Tongue (tissue), 2 donors: ENCODE measurements around the gene TMEM127. TPM values are rescaled to one million over a fixed set of nuclear protein-coding genes. Genes with fewer than 3 reads are reported as not detected.
"Not testable (repeated sequence)": the region's sequence is repeated elsewhere in the genome, so short reads cannot be mapped to it uniquely, and the experiment has no call there.

Source experiments
- DNase-seq: peaks from one replicate; pipeline ENCODE4 v3.0.0-alpha.2; 2015
- total RNA-seq: library from RNA; depleted of rRNA; stranded (reverse); fragments of >200 nt; gene quantifications from one replicate; pipeline ENCODE4 v1.2.3, GENCODE V29; 2014

The TMEM127 gene
- total RNA-seq, 1 donor from 2014 or later: 17.4 TPM

GRCh38 chr2:96241227-96241626 is 24.6 kb downstream of the TMEM127 start:
- DNase-seq: no peak

DNA sequence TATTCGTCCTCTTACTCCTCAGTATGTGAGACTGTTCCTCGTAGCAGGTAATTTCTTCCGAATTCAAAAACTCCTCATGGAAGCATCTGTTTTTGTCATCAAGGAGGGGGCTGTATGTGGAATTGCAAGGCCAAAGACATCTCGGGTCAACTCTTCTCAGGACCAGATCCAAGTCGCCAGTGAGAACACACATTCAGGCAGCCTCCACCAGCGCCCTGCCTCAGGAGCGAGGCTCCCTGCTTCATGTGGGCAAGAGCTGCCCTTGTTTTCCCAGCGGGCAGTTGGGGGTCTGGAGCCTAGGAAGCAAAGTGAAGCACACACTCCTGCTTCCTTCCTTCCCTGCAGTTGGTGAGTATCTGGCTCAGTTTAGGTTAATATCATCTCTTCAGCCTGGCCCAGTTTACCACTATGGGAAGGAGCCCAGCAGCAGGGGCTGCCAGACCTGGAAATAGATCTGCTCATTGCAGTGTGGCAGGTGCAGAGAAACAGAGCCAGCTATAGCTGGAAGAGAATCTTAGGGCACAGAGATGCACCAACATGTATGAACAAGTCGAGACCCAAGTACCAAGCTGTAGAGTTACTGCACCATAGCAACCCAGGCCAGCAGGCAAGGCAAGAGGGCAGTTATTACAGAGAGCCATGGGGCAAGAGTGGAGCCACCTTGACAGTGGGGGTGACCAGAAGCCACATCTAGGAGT is 25.3 kb downstream of the TMEM127 start:
- DNase-seq: peak; percentile 38

DNA sequence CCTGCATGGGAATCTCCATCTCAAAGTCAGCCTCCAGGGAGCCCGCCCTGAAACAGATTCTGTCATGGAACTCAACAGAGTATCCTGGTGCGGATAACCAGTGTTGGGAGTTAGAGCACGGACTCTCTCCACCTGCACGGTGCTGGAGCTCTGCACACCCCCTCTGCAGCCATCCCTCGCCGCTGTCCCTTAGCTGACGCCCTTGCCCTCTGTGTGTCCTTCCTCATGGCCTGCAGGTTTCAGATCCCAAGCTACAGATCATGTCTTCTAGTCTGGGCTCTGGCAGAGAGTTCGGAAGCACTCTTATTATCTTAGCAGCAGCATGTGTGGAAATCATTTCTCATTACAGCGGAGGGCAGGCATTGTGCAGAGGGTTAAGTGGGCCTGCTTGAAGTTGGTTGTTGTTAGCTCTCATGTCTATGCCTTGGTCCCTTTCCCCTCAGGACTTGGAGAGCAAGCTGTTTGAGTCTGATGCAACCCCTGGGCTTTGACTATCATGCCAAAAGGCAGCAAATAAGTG is 26.0 kb downstream of the TMEM127 start:
- no peak for DNase-seq

GRCh38 chr2:96239091-96239490 is 26.7 kb downstream of the TMEM127 start:
- peak; percentile 57 for DNase-seq

DNA sequence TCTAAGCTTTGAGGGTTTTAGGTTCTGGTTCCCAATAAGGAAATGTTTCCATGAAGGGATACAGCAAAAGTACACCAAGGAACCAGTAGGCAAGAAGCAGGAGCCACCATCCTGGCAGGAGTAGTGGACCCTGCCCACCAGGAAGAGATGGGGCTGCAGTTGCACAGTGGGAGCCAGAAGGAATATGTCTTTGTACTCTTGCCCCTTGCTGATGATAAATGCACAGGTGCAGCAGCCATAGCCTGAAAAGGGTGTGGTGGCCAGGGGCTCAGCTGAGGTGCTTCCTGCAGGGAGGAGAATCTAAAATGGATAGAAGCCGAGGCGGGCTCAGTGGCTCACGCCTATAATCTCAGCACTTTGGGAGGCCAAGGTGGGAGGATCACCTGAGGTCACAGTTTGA is 27.5 kb downstream of the TMEM127 start:
- DNase-seq: no peak

GRCh38 chr2:96236882-96237281 is 28.9 kb downstream of the TMEM127 start:
- DNase-seq: no peak

- no peak for DNase-seq
These were observed 31.9 kb downstream of the TMEM127 start for GRCh38 chr2:96233880-96234316.

DNA sequence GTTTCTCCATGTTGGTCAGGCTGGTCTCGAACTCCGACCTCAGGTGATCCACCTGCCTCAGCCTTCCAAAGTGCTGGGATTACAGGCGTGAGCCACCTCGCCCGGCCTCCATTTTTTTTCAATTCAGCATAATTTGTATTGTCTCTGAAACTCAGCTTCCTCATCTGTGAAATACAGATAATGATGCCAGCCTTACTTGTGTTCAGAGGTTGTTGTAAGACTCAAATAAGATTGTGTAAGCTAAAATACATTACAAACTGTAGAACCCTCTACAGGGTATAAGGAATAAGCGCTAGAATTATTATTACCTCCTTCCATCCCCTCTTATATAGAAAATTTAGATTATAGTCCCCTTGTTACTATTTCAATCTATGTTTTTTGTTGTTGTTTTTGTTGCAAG is 32.4 kb downstream of the TMEM127 start:
- DNase-seq: no peak

DNA sequence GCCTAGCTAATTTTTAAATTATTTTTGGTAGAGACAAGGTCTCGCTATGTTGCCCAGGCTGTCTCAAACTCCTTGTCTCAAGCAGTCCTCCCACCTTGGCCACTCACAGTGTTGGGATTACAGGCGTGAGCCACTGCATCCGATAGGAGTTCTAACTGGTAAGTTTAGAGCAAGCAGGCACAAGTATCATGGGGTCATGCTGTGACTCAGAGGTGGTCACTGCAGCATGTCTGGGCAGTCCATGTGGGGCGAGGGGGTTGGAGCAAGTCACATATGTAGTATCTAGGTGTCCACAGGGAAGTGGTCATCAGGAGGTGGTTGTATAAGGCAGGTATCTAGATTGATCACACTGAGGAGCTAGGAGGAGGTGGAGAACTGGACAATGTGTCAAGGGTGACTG is 34.5 kb downstream of the TMEM127 start:
- DNase-seq: no peak

- DNase-seq: no peak
These were observed 40.7 kb downstream of the TMEM127 start for GRCh38 chr2:96225016-96225533.

GRCh38 chr2:96221106-96221505 is 44.7 kb downstream of the TMEM127 start:
- not testable (repeated sequence) for DNase-seq

- DNase-seq: not testable (repeated sequence)
These were observed 45.8 kb downstream of the TMEM127 start for GRCh38 chr2:96219959-96220358.

GRCh38 chr2:96218508-96219131 is 47.2 kb downstream of the TMEM127 start:
- no peak for DNase-seq

- DNase-seq: no peak
These were observed 51.2 kb downstream of the TMEM127 start for GRCh38 chr2:96214554-96214953.

DNA sequence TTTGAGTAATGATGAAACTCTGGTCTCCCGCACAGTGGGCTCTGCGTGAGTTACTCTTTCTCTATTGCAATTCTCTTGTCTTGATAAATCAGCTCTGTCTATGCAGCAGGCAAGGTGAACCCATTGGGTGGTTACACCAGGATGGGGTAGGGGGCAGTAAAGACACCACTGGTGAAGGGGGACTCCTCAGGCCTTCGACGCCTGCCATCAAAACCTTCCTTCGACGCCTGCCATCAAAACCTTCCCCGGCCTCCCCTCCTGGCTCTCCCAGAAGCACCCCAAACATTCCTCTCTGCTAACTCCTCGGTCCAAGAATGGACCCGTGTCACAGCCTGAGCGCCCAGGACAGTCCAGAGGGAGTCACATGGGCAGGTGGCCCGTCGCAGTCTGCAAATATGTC is 52.4 kb downstream of the TMEM127 start:
- DNase-seq: no peak

- DNase-seq: no peak
These were observed 53.5 kb downstream of the TMEM127 start for GRCh38 chr2:96212339-96212738.

- no peak for DNase-seq
These were observed 56.1 kb downstream of the TMEM127 start for GRCh38 chr2:96209729-96210085.

- no peak for DNase-seq
These were observed 56.6 kb downstream of the TMEM127 start for GRCh38 chr2:96209011-96209728.

- DNase-seq: peak; percentile 99
These were observed 57.4 kb downstream of the TMEM127 start, which contains the start of gene STARD7 for GRCh38 chr2:96208143-96209010. STARD7 (minus strand) TSS chr2:96208827; CDS start chr2:96208434, 393 bp downstream.

DNA sequence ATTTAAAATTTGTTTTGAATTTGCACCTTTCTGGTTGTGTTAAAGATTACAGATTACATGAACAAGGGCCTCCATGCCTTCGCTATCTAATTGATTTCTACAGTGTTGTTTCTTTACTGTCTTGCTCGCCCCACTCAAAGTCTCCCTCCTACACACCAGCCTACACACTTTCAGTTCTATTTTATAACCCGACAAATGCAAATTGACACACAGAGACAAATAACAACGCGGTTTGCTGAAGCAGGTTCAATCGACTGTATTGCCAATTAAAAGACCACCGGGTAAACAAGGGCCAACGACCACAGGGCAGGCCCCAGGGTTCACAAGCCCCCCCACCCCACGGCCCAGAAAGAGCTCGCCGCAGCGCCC is 58.0 kb downstream of the TMEM127 start:
- peak; percentile 38 for DNase-seq

DNA sequence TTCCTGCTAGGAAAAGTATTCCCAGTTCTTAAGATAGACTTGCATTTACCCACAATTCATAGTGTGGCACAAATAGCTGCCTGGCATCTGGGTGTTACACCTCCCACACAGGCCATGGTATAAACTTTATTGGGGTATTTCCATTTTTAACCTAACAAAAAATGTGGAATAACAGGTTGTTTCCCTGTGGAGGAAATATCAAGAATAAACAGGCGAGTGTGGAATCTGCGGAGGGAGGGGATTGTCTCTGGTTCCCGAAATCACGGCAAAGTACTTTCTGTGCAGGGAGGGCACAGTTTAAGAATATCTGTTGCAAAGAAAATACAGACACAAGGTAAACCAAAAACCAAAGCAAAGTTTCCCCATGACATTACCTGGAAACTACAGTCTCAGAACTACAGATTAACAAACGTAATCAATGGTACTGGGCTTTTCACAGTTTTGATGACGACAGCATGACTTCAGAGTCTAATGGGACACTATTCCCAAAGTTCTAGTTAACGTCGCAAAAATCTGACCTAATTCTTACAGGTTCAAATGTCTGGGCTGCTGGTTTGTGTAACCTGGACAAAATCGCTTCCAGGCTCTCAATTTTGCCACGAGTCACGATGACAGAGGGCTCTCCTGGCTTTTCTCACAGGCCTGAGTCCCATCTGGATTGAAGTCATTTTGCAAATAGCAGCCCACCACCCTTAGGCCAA is 58.6 kb downstream of the TMEM127 start:
- no peak for DNase-seq
